ENCODE measurements around the gene EME2.

DNA sequence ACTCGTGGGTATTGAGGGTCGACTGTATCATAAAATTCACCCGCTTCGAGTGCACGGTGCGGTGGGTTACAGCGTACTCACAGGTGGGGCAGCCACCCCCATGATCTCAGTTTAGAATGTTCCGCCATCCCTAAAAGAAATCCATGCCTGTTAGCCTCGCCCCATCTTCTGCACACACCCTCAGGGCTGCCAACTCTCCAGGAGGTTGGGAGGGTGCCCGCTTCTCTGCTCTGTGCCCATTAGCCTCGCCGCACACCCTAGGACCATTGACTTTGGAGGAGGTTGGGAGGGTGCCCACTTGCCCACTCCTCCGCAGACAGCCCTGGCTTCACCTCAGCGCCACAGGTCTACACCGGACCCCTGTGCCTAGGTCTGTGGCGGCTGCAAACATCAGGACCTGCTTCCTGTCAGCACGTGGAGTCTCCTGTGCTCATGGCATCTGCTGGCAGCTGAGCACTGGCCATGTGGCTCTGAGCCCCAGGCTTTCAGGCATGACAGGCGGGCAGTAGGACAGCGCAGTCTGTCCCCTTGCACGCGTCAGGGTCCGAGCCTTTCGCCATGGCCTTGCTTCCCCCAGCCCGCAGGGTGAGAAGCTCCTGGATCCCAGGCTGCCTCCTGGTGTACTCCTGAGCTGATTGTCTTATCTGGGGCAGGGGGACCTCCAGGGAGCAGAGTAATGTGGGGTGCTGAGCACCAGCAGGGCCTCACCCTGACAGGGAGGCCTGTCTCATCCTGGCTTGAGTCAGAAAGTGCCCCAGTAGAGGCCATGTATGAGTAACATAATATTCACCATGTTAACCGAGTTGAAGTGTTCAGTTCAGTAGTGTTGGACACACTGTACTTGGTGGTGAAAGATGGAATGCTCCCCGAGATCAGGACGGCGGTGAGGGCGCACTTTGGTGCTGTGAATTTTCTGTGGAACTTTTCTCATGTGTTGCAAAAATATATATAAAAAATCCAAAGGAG is 23.2 kb upstream of the EME2 start:
- TF ChIP-seq POLR2A (IDR thresholded peaks at IDR 0.05; ENCODE audit: extremely low read depth, insufficient read length) (no peak), MYC (IDR thresholded peaks at IDR 0.05; ENCODE audit: low read depth, low read length) (no peak)
- TF ChIP-seq, protein P1, sequence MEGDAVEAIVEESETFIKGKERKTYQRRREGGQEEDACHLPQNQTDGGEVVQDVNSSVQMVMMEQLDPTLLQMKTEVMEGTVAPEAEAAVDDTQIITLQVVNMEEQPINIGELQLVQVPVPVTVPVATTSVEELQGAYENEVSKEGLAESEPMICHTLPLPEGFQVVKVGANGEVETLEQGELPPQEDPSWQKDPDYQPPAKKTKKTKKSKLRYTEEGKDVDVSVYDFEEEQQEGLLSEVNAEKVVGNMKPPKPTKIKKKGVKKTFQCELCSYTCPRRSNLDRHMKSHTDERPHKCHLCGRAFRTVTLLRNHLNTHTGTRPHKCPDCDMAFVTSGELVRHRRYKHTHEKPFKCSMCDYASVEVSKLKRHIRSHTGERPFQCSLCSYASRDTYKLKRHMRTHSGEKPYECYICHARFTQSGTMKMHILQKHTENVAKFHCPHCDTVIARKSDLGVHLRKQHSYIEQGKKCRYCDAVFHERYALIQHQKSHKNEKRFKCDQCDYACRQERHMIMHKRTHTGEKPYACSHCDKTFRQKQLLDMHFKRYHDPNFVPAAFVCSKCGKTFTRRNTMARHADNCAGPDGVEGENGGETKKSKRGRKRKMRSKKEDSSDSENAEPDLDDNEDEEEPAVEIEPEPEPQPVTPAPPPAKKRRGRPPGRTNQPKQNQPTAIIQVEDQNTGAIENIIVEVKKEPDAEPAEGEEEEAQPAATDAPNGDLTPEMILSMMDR (IDR thresholded peaks at IDR 0.05; ENCODE audit: low read depth, low read length), result no peak
- TF ChIP-seq, protein P2, sequence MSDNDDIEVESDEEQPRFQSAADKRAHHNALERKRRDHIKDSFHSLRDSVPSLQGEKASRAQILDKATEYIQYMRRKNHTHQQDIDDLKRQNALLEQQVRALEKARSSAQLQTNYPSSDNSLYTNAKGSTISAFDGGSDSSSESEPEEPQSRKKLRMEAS (IDR thresholded peaks at IDR 0.05; ENCODE audit: low read depth, low read length), result no peak

Measured in NB4 (cell line).